SK-N-SH treated with all-trans-retinoic acid at 6 μM for 48 hours (cell line): ENCODE measurements around the gene STARD5.

ENCODE experiments used
- ATAC-seq: fragments of 200-7000 bp; cut with Tn5 transposase; 3 replicates; pipeline ENCODE4 v1.9.1; 2020; ENCODE audit warnings: mild to moderate bottlenecking, moderate library complexity
- ARNTL ChIP-seq: fragments of 450-650 bp; formaldehyde crosslinking; IDR thresholded peaks from 2 replicates; pipeline ENCODE4 v1.5.0; 2020; ENCODE audit warnings: low read depth, mild to moderate bottlenecking, moderate library complexity, borderline replicate concordance
- BACH2 ChIP-seq: fragments of 250-450 bp; sonication (Bioruptor Pico); IDR thresholded peaks from 2 replicates; pipeline ENCODE4 v1.9.0; 2021; ENCODE audit warnings: mild to moderate bottlenecking, borderline replicate concordance
- CREB5 ChIP-seq: fragments of 250-450 bp; sonication (Bioruptor Pico); IDR thresholded peaks from 2 replicates; pipeline ENCODE4 v1.5.1; 2020; ENCODE audit warnings: low read depth, mild to moderate bottlenecking, moderate library complexity
- CSDC2 ChIP-seq: fragments of 250-450 bp; sonication (Bioruptor Pico); IDR thresholded peaks from 2 replicates; pipeline ENCODE4 v1.5.0; 2020; ENCODE audit warnings: mild to moderate bottlenecking, moderate library complexity
- CSRNP3 ChIP-seq: fragments of 250-450 bp; sonication (Bioruptor Pico); IDR thresholded peaks from 2 replicates; pipeline ENCODE4 v1.5.1; 2021; ENCODE audit warnings: mild to moderate bottlenecking, moderate library complexity
- ESRRG ChIP-seq: fragments of 250-450 bp; sonication (Bioruptor Pico); IDR thresholded peaks from 2 replicates; pipeline ENCODE4 v1.6.1; 2021; ENCODE audit warnings: mild to moderate bottlenecking
- GLIS3 ChIP-seq: fragments of 250-450 bp; sonication (Bioruptor Pico); IDR thresholded peaks from 2 replicates; pipeline ENCODE4 v1.5.0; 2020; ENCODE audit warnings: mild to moderate bottlenecking, moderate library complexity
- ISL1 ChIP-seq: fragments of 250-450 bp; sonication (Bioruptor Pico); IDR thresholded peaks from 2 replicates; pipeline ENCODE4 v2.1.2; 2022; ENCODE audit warnings: mild to moderate bottlenecking, moderate library complexity
- OSR1 ChIP-seq: fragments of 250-450 bp; sonication (Bioruptor Pico); IDR thresholded peaks from 2 replicates; pipeline ENCODE4 v1.8.0; 2022; ENCODE audit warnings: moderate library complexity, mild to moderate bottlenecking, inconsistent platforms
- POU6F1 ChIP-seq: fragments of 250-450 bp; sonication (Bioruptor Pico); IDR thresholded peaks from 2 replicates; pipeline ENCODE4 v1.8.0; 2021; ENCODE audit warnings: low read depth, mild to moderate bottlenecking, moderate library complexity, borderline replicate concordance
- PPARA ChIP-seq: fragments of 250-450 bp; sonication (Bioruptor Pico); IDR thresholded peaks from 2 replicates; pipeline ENCODE4 v1.5.0; 2020; ENCODE audit warnings: mild to moderate bottlenecking, borderline replicate concordance
- SNAI2 ChIP-seq: fragments of 250-450 bp; sonication (Bioruptor Pico); IDR thresholded peaks from 2 replicates; pipeline ENCODE4 v1.5.0; 2020; ENCODE audit warnings: mild to moderate bottlenecking, moderate library complexity
- TCF4 ChIP-seq: fragments of 250-450 bp; sonication (Bioruptor Pico); IDR thresholded peaks from 2 replicates; pipeline ENCODE4 v1.8.0; 2021; ENCODE audit warnings: mild to moderate bottlenecking, moderate library complexity, borderline replicate concordance
- TOX ChIP-seq: fragments of 250-450 bp; sonication (Bioruptor Pico); IDR thresholded peaks from 2 replicates; pipeline ENCODE4 v1.8.0; 2021; ENCODE audit warnings: mild to moderate bottlenecking, moderate library complexity, borderline replicate concordance
- TSHZ2 ChIP-seq: fragments of 250-450 bp; sonication (Bioruptor Pico); IDR thresholded peaks from 2 replicates; pipeline ENCODE4 v1.5.0; 2020; ENCODE audit warnings: mild to moderate bottlenecking, moderate library complexity
- ZC3H10 ChIP-seq: fragments of 250-450 bp; sonication (Bioruptor Pico); IDR thresholded peaks from 2 replicates; pipeline ENCODE4 v1.5.1; 2021; ENCODE audit warnings: mild to moderate bottlenecking, moderate library complexity
- ZFP3 ChIP-seq: fragments of 250-450 bp; sonication (Bioruptor Pico); IDR thresholded peaks from 2 replicates; pipeline ENCODE4 v1.5.0; 2020; ENCODE audit warnings: mild to moderate bottlenecking, moderate library complexity
- ZFP30 ChIP-seq: fragments of 450-650 bp; formaldehyde crosslinking; IDR thresholded peaks from 2 replicates; pipeline ENCODE4 v1.5.0; 2022; ENCODE audit warnings: mild to moderate bottlenecking, moderate library complexity
- ZNF565 ChIP-seq: fragments of 450-650 bp; formaldehyde crosslinking; conservative IDR thresholded peaks from 2 replicates; pipeline ENCODE4 v1.5.0; 2020; ENCODE audit warnings: low read depth, mild to moderate bottlenecking, moderate library complexity
- ZNF70 ChIP-seq: fragments of 450-650 bp; formaldehyde crosslinking; IDR thresholded peaks from 2 replicates; pipeline ENCODE4 v1.5.0; 2020; ENCODE audit warnings: mild to moderate bottlenecking, moderate library complexity
- ZNF8 ChIP-seq: fragments of 450-650 bp; formaldehyde crosslinking; IDR thresholded peaks from 2 replicates; pipeline ENCODE4 v1.5.0; 2020; ENCODE audit warnings: mild to moderate bottlenecking, moderate library complexity

Gene STARD5

GRCh38 chr15:81292523-81293001, 31.4 kb downstream of the STARD5 start:
- TF ChIP-seq CSDC2 (CRISPR knock-in tag) (no peak), ZNF565 (CRISPR knock-in tag) (no peak), CREB5 (no peak), ESRRG (CRISPR knock-in tag) (no peak), ZC3H10 (CRISPR knock-in tag) (no peak), GLIS3 (CRISPR knock-in tag) (no peak), POU6F1 (CRISPR knock-in tag) (no peak), ZNF8 (no peak), TCF4 (CRISPR knock-in tag) (no peak), BACH2 (no peak), ZFP30 (CRISPR knock-in tag) (no peak), OSR1 (no peak), PPARA (CRISPR knock-in tag) (no peak)
- TF ChIP-seq, all 23 proteins: peak for 0
- no peak for ATAC-seq

GRCh38 chr15:81291916-81292522, 31.9 kb downstream of the STARD5 start:
- no peak for ATAC-seq
- TF ChIP-seq TCF4 (CRISPR knock-in tag) (no peak), BACH2 (no peak), TSHZ2 (no peak)

GRCh38 chr15:81289910-81290309, 34.0 kb downstream of the STARD5 start:
- TF ChIP-seq ISL1 (CRISPR knock-in tag) (no peak), ZFP30 (CRISPR knock-in tag) (no peak), ARNTL (no peak), TCF4 (CRISPR knock-in tag) (no peak), TOX (CRISPR knock-in tag) (no peak), CSRNP3 (no peak), SNAI2 (CRISPR knock-in tag) (no peak), ZFP3 (CRISPR knock-in tag) (no peak), ESRRG (CRISPR knock-in tag) (no peak), ZNF565 (CRISPR knock-in tag) (no peak), ZNF70 (CRISPR knock-in tag) (no peak), POU6F1 (CRISPR knock-in tag) (no peak), OSR1 (no peak), TSHZ2 (no peak)
- no peak for ATAC-seq
